Upper lobe of left lung (tissue), 6 donors: ENCODE data around the gene GPATCH4. TPM values are rescaled to one million over a fixed set of nuclear protein-coding genes. Genes with fewer than 3 reads are reported as not detected.

Experiments used
- ATAC-seq, 2 donors: fragments of 200-7000 bp; cut with Tn5 transposase; one replicate each; pipeline ENCODE4 v1.9.1; 2022; ENCODE audit warnings: mild to moderate bottlenecking in 2 of 2, moderate library complexity in 2 of 2; ENCODE audit not compliant: low FRiP score in 2 of 2
- DNase-seq, 2 donors: peaks; one replicate each; pipeline ENCODE4 v3.0.0-alpha.2; 2019 to 2020
- H3K27ac ChIP-seq, 4 donors: fragments of 200-600 bp; sonication (generic); one replicate each; pipeline ENCODE4 v1.5.1; 2016 to 2019
- H3K27me3 ChIP-seq, 4 donors: fragments of 200-600 bp; sonication (generic); one replicate each; pipeline ENCODE4 v1.5.1; 2017 to 2019
- H3K36me3 ChIP-seq, 4 donors: fragments of 200-600 bp; sonication (generic); one replicate each; pipeline ENCODE4 v1.5.1; 2016 to 2019
- H3K4me1 ChIP-seq, 4 donors: fragments of 200-600 bp; sonication (generic); one replicate each; pipeline ENCODE4 v1.5.1; 2018 to 2019
- H3K4me3 ChIP-seq, 4 donors: fragments of 200-600 bp; sonication (generic); one replicate each; pipeline ENCODE4 v1.5.1; 2017 to 2019; ENCODE audit warnings: mild to moderate bottlenecking in 2 of 4, moderate library complexity in 1 of 4
- H3K9me3 ChIP-seq, 4 donors: fragments of 200-600 bp; sonication (generic); one replicate each; pipeline ENCODE4 v1.5.1; 2018 to 2019
- CTCF ChIP-seq, 6 experiments: fragments of 450-650 bp in 4 of 6; fragments of 200-600 bp in 2 of 6; sonication (generic) in 2 of 6; IDR thresholded peaks; one replicate each; pipeline ENCODE4 v1.5.1; 2016 to 2019; ENCODE audit warnings: antibody characterized with exemption in 6 of 6
- EP300 ChIP-seq, 4 donors: sonication (generic); formaldehyde crosslinking; IDR thresholded peaks; one replicate each; pipeline ENCODE4 v1.5.1; 2017; ENCODE audit warnings: antibody characterized with exemption in 4 of 4, control low read depth in 2 of 4
- POLR2A ChIP-seq, 4 donors: fragments of 450-650 bp; IDR thresholded peaks; one replicate each; pipeline ENCODE4 v1.5.1; 2016 to 2017; ENCODE audit warnings: antibody characterized with exemption in 4 of 4, mild to moderate bottlenecking in 2 of 4
- POLR2AphosphoS5 ChIP-seq, 2 donors: sonication (generic); formaldehyde crosslinking; IDR thresholded peaks; one replicate each; pipeline ENCODE4 v1.5.1; 2017; ENCODE audit warnings: antibody characterized with exemption in 2 of 2
- WGBS, 2 donors: methylation state at CpG; one replicate each; pipeline ENCODE4 v1.1.5; 2017 to 2018; 5-methylcytosine and 5-hydroxymethylcytosine counted together
- total RNA-seq, 6 donors: library from RNA; depleted of rRNA in 4 of 6; stranded (reverse); fragments of >200 nt in 4 of 6; gene quantifications; one replicate each; pipeline versions ENCODE4 v1.1.0 to v1.2.1, GENCODE V29; 2016 to 2021
- donor health status: DM: no; HTN: no; CAD: no; lungs with moderate emphysema.
- donor health status: DM: no; HTN: yes; CAD: no; lungs with severe emphysema.

Gene GPATCH4
- total RNA-seq, 6 donors from 2014 or later, result 5.7 to 26.2 (median 19.4) TPM

- H3K4me3 ChIP-seq, result no peak overlapping the region
- H3K9me3 ChIP-seq, result no peaks in the 10 kb centered on the region
- H3K4me1 ChIP-seq, result peaks cover 9 to 14% (median 11%) of the 10 kb centered on the region in 4 donors
- no peak overlapping the region for H3K27ac ChIP-seq
- DNase-seq, result no peak
- TF ChIP-seq POLR2A (IDR thresholded peaks at IDR 0.05) (no peak), POLR2AphosphoS5 (IDR thresholded peaks at IDR 0.05) (no peak), EP300 (IDR thresholded peaks at IDR 0.05) (no peak), CTCF (IDR thresholded peaks at IDR 0.05) (no peak)
- ATAC-seq, result no peak
- H3K36me3 ChIP-seq, result no peaks in the 10 kb centered on the region
- peaks cover 3 to 43% (median 27%) of the 10 kb centered on the region in 4 donors for H3K27me3 ChIP-seq
- WGBS, 2 donors, result 57 to 68% methylated on average over 6 of the region's 7 CpGs
These were observed 41.9 kb upstream of the GPATCH4 start for GRCh38 chr1:156643049-156643777.

- TF ChIP-seq EP300 (IDR thresholded peaks at IDR 0.05) (no peak), POLR2A (IDR thresholded peaks at IDR 0.05) (no peak), CTCF (IDR thresholded peaks at IDR 0.05) (no peak), POLR2AphosphoS5 (IDR thresholded peaks at IDR 0.05) (no peak)
- WGBS, 2 donors, result 26 to 35% methylated on average over 5 to 28 of the region's 40 CpGs
- H3K4me3 ChIP-seq, result peak overlapping the region in 3 of 4 donors; percentile 15 to 36 (median 34)
These were observed 41.2 kb upstream of the GPATCH4 start for GRCh38 chr1:156642265-156643048.

GRCh38 chr1:156641761-156642264 lies 40.5 kb upstream of the GPATCH4 start, which contains the start of gene BCAN:
BCAN (plus strand) TSS chr1:156642117; CDS start chr1:156646055, 3,938 bp downstream.
- peak in 1 of 2 donors; percentile 81 for DNase-seq
- H3K27ac ChIP-seq, result no peak within 1 kb of the TSS
- TF ChIP-seq CTCF (IDR thresholded peaks at IDR 0.05), result no peak
- TF ChIP-seq POLR2AphosphoS5 (IDR thresholded peaks at IDR 0.05), result no peak
- no peak for TF ChIP-seq POLR2A (IDR thresholded peaks at IDR 0.05)
- no peak for TF ChIP-seq EP300 (IDR thresholded peaks at IDR 0.05)
- ATAC-seq, result peak in 1 of 2 donors; percentile 71
- peaks cover 9 to 14% (median 11%) of the 10 kb centered on the region in 4 donors for H3K4me1 ChIP-seq
- no peaks in the 10 kb centered on the region for H3K9me3 ChIP-seq
- H3K27me3 ChIP-seq, result peaks cover 3 to 37% (median 25%) of the 10 kb centered on the region in 4 donors
- no peaks in the 10 kb centered on the region for H3K36me3 ChIP-seq
- 1% methylated on average over 16 to 17 of the region's 46 CpGs for WGBS, 2 donors
- peak within 1 kb of the TSS in 3 of 4 donors; percentile 15 to 36 (median 34) for H3K4me3 ChIP-seq

More at GRCh38 chr1:156642265-156643048, 41.2 kb upstream of the GPATCH4 start:
- no peaks in the 10 kb centered on the region for H3K9me3 ChIP-seq
- ATAC-seq (peak in 1 of 2 donors; percentile 20), DNase-seq (peak in 1 of 2 donors; percentile 78)
- peaks cover 3 to 41% (median 25%) of the 10 kb centered on the region in 4 donors for H3K27me3 ChIP-seq
- H3K27ac ChIP-seq, result no peak overlapping the region
- no peaks in the 10 kb centered on the region for H3K36me3 ChIP-seq
- H3K4me1 ChIP-seq, result peaks cover 9 to 14% (median 11%) of the 10 kb centered on the region in 4 donors

- DNase-seq, result no peak
- H3K27ac ChIP-seq, result no peak overlapping the region
- no peaks in the 10 kb centered on the region for H3K9me3 ChIP-seq
- TF ChIP-seq POLR2A (IDR thresholded peaks at IDR 0.05), result no peak
- no peak for TF ChIP-seq CTCF (IDR thresholded peaks at IDR 0.05)
- no peak for TF ChIP-seq POLR2AphosphoS5 (IDR thresholded peaks at IDR 0.05)
- no peak for TF ChIP-seq EP300 (IDR thresholded peaks at IDR 0.05)
- H3K36me3 ChIP-seq, result no peaks in the 10 kb centered on the region
- 41 to 42% methylated on average over 4 to 6 of the region's 6 CpGs for WGBS, 2 donors
- peaks cover 3 to 29% (median 21%) of the 10 kb centered on the region in 4 donors for H3K27me3 ChIP-seq
- no peak overlapping the region for H3K4me3 ChIP-seq
- H3K4me1 ChIP-seq, result peaks cover 9 to 14% (median 11%) of the 10 kb centered on the region in 4 donors
- ATAC-seq, result no peak
These were observed 39.8 kb upstream of the GPATCH4 start for GRCh38 chr1:156640842-156641706.
